Osteocyte (in vitro differentiated cells): ENCODE measurements around the gene HTR4. TPM values are rescaled to one million over a fixed set of nuclear protein-coding genes. Genes with fewer than 3 reads are reported as not detected.

ENCODE experiments used
- DNase-seq: peaks from one replicate; pipeline ENCODE4 v3.0.0; 2021; ENCODE audit warnings: mixed read lengths; ENCODE audit not compliant: unreplicated experiment; ENCODE audit errors: extremely low spot score
- H3K27ac Mint-ChIP-seq: one replicate; pipeline ENCODE4 v1.8.0; 2021; ENCODE audit warnings: mild to moderate bottlenecking, mixed read lengths; ENCODE audit not compliant: unreplicated experiment
- H3K27me3 Mint-ChIP-seq: one replicate; pipeline ENCODE4 v1.8.0; 2021; ENCODE audit warnings: mixed read lengths; ENCODE audit not compliant: unreplicated experiment
- H3K36me3 Mint-ChIP-seq: one replicate; pipeline ENCODE4 v1.8.0; 2021; ENCODE audit warnings: mixed read lengths; ENCODE audit not compliant: unreplicated experiment
- H3K4me1 Mint-ChIP-seq: one replicate; pipeline ENCODE4 v1.8.0; 2021; ENCODE audit warnings: mixed read lengths; ENCODE audit not compliant: unreplicated experiment
- H3K4me3 Mint-ChIP-seq: one replicate; pipeline ENCODE4 v1.8.0; 2021; ENCODE audit warnings: mild to moderate bottlenecking, moderate library complexity, mixed read lengths; ENCODE audit not compliant: unreplicated experiment
- H3K9me3 Mint-ChIP-seq: one replicate; pipeline ENCODE4 v1.8.0; 2021; ENCODE audit warnings: mixed read lengths; ENCODE audit not compliant: unreplicated experiment
- CTCF ChIP-seq: fragments of 200-600 bp; sonication (generic); IDR thresholded peaks from 2 replicates; pipeline ENCODE4 v1.5.0; 2021; ENCODE audit warnings: antibody characterized with exemption, mild to moderate bottlenecking, moderate library complexity
- total RNA-seq: library from RNA; stranded (reverse); gene quantifications from 2 replicates; pipeline ENCODE4 v1.2.1, GENCODE V29; 2021

The HTR4 gene
- total RNA-seq, 1 donor from 2014 or later = not detected

- no peak for TF ChIP-seq CTCF
- no peak for DNase-seq
- no peak overlapping the region for H3K27ac Mint-ChIP-seq
- no peak overlapping the region for H3K4me3 Mint-ChIP-seq
- no peaks in the 10 kb centered on the region for H3K9me3 Mint-ChIP-seq
- no peaks in the 10 kb centered on the region for H3K4me1 Mint-ChIP-seq
- H3K36me3 Mint-ChIP-seq = no peaks in the 10 kb centered on the region
- H3K27me3 Mint-ChIP-seq = peaks cover 18% of the 10 kb centered on the region
These were observed 81.0 kb downstream of the HTR4 start for GRCh38 chr5:148573374-148573773.

GRCh38 chr5:148569948-148570347 is 84.4 kb downstream of the HTR4 start:
- Mint-ChIP-seq H3K36me3 (no peaks in the 10 kb centered on the region), H3K4me3 (no peak overlapping the region), H3K4me1 (no peaks in the 10 kb centered on the region), H3K27me3 (peaks cover 33% of the 10 kb centered on the region), H3K27ac (no peak overlapping the region), H3K9me3 (no peaks in the 10 kb centered on the region)
- DNase-seq = no peak
- no peak for TF ChIP-seq CTCF

- no peak for DNase-seq
- Mint-ChIP-seq H3K36me3 (no peaks in the 10 kb centered on the region), H3K4me1 (no peaks in the 10 kb centered on the region), H3K9me3 (no peaks in the 10 kb centered on the region), H3K4me3 (no peak overlapping the region), H3K27me3 (peaks cover 31% of the 10 kb centered on the region), H3K27ac (no peak overlapping the region)
- TF ChIP-seq CTCF = no peak
These were observed 89.2 kb downstream of the HTR4 start for GRCh38 chr5:148565148-148565547.

GRCh38 chr5:148563021-148563420 is 91.3 kb downstream of the HTR4 start:
- Mint-ChIP-seq H3K4me1 (no peaks in the 10 kb centered on the region), H3K36me3 (no peaks in the 10 kb centered on the region), H3K4me3 (no peak overlapping the region), H3K27me3 (peaks cover 34% of the 10 kb centered on the region), H3K27ac (no peak overlapping the region), H3K9me3 (no peaks in the 10 kb centered on the region)
- DNase-seq = no peak
- TF ChIP-seq CTCF = no peak

- H3K4me3 Mint-ChIP-seq = no peak overlapping the region
- H3K9me3 Mint-ChIP-seq = no peaks in the 10 kb centered on the region
- H3K36me3 Mint-ChIP-seq = no peaks in the 10 kb centered on the region
- TF ChIP-seq CTCF = no peak
- H3K4me1 Mint-ChIP-seq = no peaks in the 10 kb centered on the region
- no peak overlapping the region for H3K27ac Mint-ChIP-seq
- H3K27me3 Mint-ChIP-seq = peaks cover 35% of the 10 kb centered on the region
- no peak for DNase-seq
These were observed 92.5 kb downstream of the HTR4 start for GRCh38 chr5:148561801-148562311.
